Left ventricle myocardium superior (tissue), 1 donor: Measurements from ENCODE around the gene RPP25L. TPM values are rescaled to one million over a fixed set of nuclear protein-coding genes. Genes with fewer than 3 reads are reported as not detected.
"Not testable (repeated sequence)": the region's sequence is repeated elsewhere in the genome, so short reads cannot be mapped to it uniquely, and the experiment has no call there.

Experiments
- ATAC-seq: fragments of 200-7000 bp; cut with Tn5 transposase; one replicate; pipeline ENCODE4 v1.9.1; 2020; ENCODE audit warnings: mild to moderate bottlenecking, moderate library complexity
- DNase-seq: peaks from one replicate; pipeline ENCODE4 v3.0.0-alpha.2; 2020
- intact Hi-C: fragments of 100-400 bp; cut with micrococcal nuclease; formaldehyde crosslinking; loops from one replicate; pipeline ENCODE4 v1.11.0; 2022
- total RNA-seq: library from RNA; stranded (reverse); fragmentation: NEBNext Ultra II Directional; extraction: Animal tissue kit (Norgen Biotek cat#: 25700); gene quantifications from one replicate; pipeline ENCODE4 v1.2.1, GENCODE V29; 2021
- donor health status: DM: no; HTN: yes; CAD: no; lungs with severe emphysema.

RPP25L gene
- total RNA-seq, 1 donor from 2014 or later, result 40.8 TPM

DNA sequence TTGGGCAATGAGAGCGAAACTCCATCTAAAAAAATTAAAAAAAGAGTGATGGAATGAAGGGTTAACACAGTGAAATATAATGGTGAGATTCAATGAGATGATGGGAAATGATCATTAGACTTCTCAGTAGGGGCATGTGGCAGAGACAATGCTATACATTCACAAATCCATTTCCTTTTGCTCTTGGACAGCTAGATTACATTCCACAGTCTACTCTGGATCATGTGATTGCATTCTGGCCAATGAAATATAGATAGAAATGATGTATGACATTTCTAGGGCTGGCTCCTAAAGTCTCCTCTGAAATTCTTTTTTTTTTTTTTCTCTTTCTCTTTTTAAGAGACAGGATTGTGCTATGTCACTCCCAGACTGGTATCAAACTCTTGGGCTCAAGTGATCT is 30.8 kb upstream of the RPP25L start:
- no peak for DNase-seq
- intact Hi-C loops, result no loop called here
- ATAC-seq, result no peak

DNA sequence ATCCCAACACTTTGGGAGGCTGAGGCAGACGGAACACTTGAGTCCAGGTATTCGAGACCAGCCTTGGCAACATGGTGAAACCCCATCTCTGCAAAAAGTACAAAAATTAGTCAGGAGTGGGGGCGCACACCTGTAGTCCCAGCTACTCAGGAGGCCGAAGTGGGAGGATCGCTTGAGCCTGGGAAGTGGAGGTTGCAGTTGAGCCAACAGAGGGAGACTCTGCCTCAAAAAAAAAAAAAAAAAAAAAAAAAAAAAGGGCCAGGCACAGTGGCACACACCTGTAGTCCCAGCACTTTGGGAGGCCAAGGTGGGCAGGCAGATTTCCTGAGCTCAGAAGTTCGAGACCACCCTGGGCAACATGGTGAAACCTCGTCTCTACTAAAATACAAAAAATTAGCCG is 27.4 kb upstream of the RPP25L start:
- ATAC-seq, DNase-seq, intact Hi-C loops: not testable (repeated sequence)

DNA sequence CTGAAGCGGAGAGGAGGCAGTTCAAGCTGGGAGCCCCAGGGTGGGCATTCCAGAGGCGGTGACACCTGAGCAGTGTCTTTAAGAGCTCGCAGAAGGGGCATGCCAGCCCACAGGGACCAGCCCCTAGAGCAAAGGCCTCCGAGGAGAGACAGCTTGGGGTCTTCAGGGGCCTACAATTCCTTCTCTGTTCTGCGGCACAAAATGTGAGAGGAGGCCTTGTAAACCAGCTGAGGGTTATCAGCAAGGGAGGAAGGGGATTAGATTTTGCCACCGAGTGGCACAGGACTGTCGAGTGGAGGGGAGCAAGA is 26.2 kb upstream of the RPP25L start:
- no peak for DNase-seq
- intact Hi-C loops, result no loop called here
- no peak for ATAC-seq

DNA sequence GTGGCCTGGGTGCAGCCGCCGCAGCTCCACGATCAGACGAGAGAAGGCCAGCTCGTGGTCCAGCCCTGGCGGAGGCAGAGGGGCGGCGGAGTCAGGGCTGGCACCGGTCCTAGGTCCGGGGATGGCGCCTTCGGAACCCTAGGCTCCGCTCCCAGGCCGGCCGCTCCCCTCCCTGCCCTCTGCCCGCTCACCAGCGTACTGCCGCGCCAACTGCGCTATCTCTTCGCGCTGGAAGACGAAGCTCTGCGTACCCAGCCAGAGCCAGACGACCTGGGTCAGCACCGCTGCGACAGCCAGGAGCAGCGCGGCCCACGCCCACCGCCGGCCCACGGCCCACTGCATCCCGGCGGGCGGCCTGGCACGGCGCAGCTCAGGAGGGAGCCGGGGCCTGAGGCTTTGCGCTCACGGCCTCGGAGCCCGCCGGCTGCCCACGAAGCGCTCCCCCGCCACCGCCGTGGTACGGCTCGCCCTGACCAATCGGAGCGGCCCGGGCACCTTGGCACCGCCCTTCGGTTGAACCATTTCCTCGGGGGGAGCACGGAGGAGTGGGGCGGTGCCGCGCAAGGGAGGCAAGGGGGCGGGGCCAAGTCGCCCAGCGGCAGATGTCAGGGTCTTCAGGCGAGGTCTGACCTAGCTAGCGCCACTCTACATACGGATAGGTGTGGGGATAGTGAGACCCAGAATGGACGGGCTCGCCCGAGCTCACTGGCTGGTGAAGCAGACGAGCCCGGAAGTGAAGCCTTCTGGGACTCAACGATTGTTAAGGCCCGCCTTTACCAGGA is 25.6 kb upstream of the RPP25L start, which contains the start of gene SIGMAR1:
Gene SIGMAR1, minus strand, starts transcription at position 432 of the 782 bp plus-strand sequence. Its CDS starts 90 bp downstream, at position 342.
- intact Hi-C loops, result no loop called here
- peak; percentile 97 for DNase-seq
- ATAC-seq, result peak; percentile 97

DNA sequence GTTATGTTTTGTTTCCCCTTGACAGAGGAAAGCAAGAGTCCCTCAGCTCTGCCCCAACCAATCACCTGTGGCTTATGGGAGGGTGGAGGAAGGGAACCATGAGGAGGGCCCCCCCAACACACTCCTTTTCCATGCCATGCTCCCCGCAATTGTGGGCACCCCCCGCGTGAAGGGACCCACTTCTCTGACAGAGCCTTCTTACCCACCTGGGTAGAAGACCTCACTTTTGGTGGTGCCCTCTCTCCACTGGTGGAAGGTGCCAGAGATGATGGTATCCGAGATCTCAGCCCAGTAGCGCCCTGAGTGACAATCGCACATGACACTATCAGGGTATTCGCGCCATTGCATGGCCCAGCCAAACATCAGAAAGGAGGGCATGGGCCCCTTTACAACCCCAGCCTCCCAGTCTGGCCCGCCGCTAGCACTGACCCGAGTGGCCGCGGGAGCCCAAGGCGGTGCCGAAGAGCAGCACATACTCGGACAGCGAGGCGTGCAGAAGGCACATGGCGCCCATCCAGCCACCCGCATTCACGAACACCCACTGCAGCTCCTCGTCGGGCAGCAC is 25.0 kb upstream of the RPP25L start:
- DNase-seq (peak; percentile 67), ATAC-seq (no peak)
- intact Hi-C loops, result no loop called here

DNA sequence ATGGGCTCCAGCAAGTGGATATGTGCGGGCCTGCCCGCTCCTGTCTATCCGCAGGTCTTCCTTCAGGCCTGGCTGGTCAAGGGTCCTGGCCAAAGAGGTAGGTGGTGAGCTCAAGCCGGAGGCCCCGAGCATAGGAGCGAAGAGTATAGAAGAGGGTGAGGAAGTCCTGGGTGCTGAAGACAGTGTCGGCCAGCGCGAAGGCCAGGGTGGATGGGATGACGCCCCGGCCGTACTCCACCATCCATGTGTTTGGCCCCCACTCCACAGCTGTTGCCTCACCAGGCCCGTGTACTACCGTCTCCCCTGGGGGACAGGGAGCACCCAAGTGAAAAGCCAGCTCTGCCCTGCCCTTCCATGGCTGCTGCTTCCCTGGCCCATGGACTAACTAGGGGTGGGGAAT is 23.7 kb upstream of the RPP25L start:
- intact Hi-C loops, result no loop called here
- ATAC-seq (no peak), DNase-seq (no peak)

DNA sequence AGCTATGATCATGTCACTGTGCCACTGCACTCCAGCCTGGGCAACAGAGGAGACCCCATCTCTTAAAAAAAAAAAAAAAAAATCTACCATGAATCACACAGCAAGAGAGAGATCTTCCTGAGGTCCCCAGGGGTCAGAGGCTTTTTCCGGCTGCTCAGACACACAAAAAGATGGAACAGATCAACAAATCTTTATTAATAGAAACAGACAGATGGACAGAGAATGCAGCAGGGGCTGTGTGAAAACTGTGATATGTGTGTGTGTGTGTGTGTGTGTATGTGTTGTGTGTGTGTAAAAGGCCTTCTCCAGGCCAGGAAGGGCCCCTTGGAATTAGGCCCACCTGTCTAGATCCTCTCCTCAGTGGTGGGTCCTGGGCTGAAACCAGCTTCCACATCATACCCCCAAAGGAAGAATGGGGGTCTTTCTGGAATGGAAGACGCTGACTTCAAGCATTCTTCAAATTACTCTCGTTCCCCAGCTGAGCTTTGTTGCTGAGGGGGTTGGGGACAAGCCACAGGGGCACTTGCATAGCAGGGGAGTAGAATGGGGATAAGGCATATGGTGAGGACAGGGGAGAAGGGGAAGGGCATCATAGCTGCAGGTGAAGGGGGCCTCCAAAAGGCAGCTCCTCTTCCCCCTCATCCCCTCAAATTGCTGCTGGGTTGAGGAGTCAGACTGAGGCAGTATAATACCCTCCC is 22.8 kb upstream of the RPP25L start:
- no peak for DNase-seq
- intact Hi-C loops, result no loop called here
- no peak for ATAC-seq

DNA sequence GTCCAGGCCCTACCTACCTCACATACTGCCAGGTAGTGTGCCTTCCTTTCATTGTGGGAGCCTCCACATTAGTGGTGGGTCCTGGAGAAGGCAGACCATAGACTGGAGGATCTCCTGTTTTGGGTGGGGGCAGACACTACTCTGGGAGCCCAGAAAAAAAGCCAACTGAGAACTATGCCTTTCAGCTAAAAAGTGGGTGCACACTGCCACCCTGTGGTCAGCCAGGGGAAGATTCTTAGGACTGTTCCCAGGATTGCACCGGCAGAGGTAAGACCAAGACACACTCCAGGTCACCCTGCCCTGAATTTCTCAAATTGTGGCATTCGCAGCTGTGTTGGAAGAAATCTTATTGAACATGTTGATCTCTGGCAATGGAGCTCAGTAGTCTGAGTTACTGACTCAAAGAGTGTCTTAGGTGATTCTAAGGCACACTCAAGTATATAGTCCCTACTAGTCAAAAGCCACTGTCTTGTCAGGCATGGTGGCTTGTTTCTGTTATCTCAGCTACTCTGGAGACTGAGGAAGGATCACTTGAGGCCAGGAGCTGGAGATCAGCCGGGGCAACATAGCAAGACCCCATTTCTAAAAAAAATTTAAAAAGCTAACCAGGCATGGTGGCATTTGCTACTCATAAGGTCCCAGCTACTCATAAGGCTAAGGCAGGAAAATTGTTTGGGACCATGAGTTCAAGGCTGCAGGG is 22.1 kb upstream of the RPP25L start:
- peak; percentile 13 for ATAC-seq
- intact Hi-C loops, result no loop called here
- peak; percentile 67 for DNase-seq

DNA sequence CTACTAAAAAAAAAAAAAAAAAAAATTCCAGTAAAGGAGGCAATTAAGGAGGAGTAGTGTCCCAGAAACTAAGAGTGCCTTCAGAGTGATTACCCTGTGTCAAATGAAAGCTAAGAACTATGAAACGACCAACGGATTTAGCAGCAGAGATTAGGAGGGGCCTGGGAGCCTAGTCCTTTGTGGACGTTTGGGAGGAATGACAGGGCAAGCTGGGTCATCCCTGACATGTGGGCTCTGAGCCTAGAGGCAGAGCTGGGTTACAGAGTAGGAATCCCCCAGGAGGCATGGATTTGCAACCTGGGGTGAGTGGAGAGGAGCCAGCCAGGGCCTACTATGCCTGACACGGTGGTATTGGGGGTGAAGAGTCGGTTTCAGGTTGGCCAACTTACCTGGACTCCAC is 21.3 kb upstream of the RPP25L start:
- intact Hi-C loops, result no loop called here
- DNase-seq, result no peak
- no peak for ATAC-seq

DNA sequence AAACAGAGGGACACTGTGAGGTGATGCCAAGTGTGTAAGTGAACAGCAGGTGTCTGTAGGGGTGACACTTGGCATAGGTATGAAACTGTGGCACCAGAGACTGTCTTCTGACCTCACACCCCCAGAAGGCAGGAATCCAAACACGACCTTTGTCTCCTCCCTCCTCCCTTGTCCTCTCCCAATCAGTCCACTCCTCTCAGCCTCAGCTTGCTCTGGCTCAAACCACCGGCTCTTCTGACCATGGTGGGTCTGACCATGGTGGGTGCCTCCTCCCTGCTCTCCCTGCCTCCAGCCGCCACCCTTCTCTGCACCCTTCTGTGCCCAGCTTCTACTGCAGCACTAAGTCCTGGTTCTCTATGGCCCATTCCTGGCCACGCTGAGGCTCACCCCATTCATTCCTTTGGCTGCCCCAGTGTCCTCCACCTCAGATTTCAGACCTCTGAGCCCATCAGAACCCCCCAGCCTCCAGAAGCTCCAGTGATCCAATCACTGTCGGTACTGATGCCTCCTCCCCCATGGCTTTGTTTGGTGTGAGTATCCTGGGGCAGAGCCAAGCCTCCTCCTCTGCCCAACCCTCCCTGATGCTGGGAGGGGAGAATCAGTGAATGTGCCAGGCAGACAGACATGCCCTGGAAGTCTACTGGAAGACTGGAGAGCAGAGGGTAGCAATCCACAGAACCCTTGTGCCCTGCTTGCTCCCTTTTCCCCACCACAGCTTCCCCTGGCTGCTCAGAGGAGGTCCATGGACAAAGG is 18.7 kb upstream of the RPP25L start:
- DNase-seq, result no peak
- intact Hi-C loops, result no loop called here
- ATAC-seq, result no peak

DNA sequence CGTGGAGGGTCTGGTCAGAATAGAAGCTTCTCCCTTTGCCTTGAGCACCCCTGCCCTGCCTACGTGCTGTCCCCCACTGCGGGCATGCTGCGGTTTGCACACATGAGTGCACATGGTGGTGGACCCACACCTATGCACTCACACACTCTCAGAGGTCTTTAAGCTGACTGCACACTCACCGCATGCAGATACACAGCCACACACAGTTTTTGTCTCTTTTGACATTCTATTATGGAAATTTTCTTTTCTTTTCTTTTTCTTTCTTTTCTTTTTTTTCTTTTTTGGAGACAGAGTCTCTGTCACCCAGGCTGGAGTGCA is 17.6 kb upstream of the RPP25L start:
- ATAC-seq (no peak), DNase-seq (no peak)
- intact Hi-C loops, result no loop called here

DNA sequence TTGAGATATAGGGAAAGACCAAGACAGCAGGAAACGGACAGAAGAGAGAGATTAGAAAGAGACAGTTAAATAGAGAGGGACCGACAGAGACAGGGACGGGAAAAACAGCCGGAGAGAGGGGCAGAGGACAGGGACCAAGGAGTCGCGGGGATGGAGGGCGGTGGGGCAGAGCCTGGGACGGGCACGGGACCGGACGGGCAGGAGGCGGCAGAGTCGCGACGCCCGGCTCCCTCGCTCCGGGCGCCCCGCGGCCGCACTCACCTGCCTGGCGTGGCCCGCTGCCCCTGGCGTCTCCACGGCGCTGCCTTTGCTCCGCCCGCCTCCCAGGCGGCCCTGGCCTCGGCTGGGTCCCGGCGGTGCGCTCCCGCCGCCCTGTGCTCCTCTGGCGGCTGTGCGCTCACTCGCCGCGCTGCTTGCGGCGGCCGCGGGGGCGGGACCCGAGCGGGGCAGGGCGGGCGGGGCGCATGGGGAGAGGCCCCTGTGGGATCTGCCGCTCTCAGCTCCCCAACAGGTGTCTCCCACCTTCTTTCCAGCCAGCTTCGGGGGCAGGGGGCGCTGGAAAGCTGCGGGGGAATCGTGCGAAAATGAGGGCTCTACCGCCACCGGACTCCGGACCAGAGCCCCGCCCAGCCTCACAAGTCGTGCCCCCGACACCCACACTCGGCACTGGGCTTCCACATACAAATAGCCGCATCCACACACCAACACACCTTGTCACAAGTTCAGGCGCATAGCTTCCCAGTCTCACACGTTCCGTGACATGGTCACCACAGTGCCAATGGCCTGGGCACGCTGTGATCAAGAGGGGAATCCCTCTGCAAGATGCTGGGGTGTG is 17.0 kb upstream of the RPP25L start, which contains the start of gene ARID3C:
Gene ARID3C, minus strand, starts transcription at position 411 of the 835 bp plus-strand sequence. CDS start 1,052 bp downstream, outside the sequence.
- DNase-seq, result peak; percentile 53
- ATAC-seq, result peak; percentile 82
- intact Hi-C loops, result no loop called here

DNA sequence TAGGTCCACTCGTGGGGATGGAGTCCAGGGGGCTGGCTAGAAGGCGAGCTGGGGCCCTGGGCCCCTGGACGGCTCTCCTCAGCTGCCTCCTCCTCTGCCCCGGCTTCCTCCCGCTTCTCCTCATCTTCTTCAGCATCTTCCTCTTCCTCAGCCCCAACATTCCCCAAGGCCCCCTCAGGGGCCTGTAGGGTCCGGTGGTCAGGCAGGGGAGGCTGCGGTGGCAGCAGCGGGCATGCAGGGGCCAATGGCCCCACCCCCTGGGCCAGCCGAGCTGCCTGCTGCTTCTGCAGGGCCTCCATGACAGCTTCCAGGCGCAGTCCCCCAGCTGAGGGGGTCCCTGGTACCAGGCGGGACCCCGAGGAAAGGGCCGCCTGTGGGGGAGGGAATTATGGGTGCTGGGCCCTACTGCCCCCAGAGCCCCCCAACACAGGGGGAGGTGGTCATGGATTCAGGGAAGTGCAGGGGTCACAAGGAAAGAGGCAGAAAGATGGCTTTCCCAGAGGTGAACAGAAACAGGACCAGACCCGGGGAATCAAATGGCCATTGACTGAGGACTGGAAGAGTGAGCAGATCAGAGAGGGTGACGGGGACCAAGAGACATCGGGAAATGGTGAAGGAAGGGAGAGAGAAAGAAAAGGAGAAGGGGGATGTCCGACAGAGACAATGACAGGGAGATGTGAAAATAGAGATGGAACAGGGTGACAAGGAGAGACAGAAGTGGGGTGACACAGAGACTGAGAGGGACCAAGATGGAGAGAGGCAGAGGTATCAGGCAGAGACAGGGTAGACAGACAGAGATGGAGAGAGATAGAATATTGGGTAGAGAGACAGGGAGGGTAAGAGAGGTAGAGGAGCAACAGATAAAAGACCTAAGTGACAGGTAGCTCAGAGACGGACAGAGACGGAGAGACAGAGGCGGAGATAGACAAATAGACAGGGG is 16.1 kb upstream of the RPP25L start:
- ATAC-seq (no peak), DNase-seq (no peak)
- intact Hi-C loops, result no loop called here

DNA sequence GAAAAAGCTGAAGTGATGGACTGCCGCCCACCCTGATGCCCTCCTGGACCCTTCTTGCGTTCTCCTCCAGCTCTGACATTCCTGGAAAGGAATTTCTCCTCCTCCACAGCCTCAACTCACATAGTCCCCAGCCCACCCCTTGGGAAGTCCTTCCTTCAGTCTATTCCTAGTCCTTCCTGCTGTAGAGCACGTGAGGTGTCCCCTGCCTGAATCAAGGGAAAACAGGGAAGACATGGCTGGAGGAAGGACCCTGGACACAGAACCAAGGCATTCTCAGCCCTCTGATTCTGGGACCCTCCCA is 13.2 kb upstream of the RPP25L start:
- no peak for DNase-seq
- ATAC-seq, result no peak
- intact Hi-C loops, result no loop called here

DNA sequence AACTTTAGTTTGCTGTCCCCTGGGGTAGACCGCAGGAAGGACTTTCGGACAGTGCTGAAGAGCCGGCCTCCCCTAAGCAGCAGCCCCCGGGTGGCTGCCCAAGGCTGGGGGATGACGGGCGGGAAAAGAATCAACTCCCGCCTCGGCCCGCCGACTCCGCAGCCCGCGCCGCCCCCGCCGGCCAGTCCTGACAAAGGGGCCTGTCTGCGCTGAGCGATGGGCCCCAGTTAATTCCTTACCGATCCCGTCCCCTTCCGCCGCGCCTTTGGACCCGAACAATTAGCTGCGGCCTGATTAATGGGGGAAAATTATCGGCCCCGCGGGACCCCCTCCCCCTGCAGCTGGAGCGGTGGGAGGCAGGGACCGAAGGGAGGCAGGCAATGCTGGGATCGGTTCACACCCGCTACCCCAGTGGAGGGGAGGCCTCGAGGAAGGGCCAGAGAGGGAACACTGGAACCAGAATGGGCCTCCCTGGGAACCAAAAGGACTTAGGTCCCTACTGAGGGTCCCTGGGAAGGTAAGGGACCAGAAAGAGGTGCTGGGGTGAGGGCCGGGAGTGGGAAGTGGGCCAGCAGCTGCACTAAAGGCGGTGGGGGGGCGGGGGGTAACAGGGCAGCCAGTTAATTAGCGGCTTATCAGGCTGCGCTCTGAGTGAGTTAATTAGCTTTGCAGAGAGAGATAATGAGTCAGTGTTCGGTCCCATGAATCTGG is 12.7 kb upstream of the RPP25L start:
- intact Hi-C loops, result no loop called here
- no peak for ATAC-seq
- no peak for DNase-seq

DNA sequence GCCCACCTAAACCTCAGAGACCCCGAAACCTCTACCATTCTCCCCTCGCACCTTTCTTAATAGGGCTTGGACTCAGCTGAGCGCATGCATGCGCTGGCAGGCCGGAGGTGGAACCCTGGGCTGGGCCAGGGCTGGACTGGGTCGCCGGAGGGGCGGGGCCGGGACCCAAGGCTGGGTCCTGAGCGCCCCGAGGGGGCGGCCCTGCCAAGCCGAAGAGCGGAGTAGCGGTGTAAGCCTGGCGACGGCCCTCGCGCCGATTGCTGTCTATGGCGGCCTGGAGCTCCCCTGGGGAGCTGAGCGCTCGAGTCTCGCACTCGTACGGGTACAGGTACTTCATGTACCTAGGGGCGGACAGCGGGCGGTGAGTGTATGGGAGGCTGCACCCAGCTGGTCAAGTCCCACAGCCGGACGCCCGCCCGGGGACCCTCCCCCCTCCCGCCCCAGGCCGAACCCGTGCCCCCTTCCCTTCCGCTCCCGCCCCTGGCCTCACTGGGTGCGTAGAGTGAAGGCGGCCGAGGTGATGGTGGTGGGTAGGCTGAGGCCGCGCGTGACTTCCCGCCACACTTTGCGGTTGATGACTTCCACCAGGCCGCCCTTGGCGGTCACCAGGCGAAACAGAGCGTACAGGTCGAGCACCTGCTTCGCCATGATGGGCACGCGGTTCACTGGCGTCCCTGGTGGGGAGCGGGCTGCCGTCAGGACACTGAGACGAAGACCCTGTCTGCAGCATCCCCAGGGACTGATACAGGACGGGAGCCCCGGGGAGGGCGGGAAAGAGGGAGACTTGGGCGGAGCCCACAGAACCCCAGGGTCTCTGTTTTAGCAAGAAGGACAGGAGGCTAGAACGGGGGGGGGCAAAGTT is 11.7 kb upstream of the RPP25L start:
- no peak for ATAC-seq
- intact Hi-C loops, result no loop called here
- DNase-seq, result no peak
